ENCODE measurements around the gene CFAP46. TPM values are rescaled to one million over a fixed set of nuclear protein-coding genes. Genes with fewer than 3 reads are reported as not detected.

CFAP46 gene
- total and polyA plus RNA-seq, 2 of the 8 experiments (the other 6 are each of a cell fraction or from before 2014, with no cell fraction given) = 2.6 to 4.8 TPM

DNA sequence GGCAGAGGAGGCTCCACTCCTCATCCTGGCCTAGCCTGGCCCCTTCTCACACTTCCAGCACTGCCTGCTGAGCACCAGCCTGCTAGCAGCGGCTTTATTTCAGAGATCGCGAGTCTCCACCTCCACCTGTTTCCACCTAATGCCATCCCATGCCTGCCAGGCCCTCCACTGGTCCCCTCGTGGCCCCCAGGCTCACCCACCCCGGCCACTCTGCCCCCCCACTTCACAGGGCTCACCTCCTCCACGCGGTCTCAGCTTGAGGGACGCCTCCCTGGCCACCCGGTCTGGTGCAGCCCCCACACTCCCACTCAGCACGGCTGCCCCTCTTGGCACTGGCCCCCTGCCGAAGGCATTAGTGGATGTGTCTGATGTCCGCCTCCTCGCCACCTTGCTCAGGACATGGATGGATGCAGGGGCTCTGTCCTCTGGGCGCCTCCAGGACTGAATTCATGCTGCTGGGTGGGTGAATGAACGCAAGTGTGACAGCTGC lies 152.7 kb downstream of the CFAP46 start (continued):
- TF ChIP-seq, protein P1, sequence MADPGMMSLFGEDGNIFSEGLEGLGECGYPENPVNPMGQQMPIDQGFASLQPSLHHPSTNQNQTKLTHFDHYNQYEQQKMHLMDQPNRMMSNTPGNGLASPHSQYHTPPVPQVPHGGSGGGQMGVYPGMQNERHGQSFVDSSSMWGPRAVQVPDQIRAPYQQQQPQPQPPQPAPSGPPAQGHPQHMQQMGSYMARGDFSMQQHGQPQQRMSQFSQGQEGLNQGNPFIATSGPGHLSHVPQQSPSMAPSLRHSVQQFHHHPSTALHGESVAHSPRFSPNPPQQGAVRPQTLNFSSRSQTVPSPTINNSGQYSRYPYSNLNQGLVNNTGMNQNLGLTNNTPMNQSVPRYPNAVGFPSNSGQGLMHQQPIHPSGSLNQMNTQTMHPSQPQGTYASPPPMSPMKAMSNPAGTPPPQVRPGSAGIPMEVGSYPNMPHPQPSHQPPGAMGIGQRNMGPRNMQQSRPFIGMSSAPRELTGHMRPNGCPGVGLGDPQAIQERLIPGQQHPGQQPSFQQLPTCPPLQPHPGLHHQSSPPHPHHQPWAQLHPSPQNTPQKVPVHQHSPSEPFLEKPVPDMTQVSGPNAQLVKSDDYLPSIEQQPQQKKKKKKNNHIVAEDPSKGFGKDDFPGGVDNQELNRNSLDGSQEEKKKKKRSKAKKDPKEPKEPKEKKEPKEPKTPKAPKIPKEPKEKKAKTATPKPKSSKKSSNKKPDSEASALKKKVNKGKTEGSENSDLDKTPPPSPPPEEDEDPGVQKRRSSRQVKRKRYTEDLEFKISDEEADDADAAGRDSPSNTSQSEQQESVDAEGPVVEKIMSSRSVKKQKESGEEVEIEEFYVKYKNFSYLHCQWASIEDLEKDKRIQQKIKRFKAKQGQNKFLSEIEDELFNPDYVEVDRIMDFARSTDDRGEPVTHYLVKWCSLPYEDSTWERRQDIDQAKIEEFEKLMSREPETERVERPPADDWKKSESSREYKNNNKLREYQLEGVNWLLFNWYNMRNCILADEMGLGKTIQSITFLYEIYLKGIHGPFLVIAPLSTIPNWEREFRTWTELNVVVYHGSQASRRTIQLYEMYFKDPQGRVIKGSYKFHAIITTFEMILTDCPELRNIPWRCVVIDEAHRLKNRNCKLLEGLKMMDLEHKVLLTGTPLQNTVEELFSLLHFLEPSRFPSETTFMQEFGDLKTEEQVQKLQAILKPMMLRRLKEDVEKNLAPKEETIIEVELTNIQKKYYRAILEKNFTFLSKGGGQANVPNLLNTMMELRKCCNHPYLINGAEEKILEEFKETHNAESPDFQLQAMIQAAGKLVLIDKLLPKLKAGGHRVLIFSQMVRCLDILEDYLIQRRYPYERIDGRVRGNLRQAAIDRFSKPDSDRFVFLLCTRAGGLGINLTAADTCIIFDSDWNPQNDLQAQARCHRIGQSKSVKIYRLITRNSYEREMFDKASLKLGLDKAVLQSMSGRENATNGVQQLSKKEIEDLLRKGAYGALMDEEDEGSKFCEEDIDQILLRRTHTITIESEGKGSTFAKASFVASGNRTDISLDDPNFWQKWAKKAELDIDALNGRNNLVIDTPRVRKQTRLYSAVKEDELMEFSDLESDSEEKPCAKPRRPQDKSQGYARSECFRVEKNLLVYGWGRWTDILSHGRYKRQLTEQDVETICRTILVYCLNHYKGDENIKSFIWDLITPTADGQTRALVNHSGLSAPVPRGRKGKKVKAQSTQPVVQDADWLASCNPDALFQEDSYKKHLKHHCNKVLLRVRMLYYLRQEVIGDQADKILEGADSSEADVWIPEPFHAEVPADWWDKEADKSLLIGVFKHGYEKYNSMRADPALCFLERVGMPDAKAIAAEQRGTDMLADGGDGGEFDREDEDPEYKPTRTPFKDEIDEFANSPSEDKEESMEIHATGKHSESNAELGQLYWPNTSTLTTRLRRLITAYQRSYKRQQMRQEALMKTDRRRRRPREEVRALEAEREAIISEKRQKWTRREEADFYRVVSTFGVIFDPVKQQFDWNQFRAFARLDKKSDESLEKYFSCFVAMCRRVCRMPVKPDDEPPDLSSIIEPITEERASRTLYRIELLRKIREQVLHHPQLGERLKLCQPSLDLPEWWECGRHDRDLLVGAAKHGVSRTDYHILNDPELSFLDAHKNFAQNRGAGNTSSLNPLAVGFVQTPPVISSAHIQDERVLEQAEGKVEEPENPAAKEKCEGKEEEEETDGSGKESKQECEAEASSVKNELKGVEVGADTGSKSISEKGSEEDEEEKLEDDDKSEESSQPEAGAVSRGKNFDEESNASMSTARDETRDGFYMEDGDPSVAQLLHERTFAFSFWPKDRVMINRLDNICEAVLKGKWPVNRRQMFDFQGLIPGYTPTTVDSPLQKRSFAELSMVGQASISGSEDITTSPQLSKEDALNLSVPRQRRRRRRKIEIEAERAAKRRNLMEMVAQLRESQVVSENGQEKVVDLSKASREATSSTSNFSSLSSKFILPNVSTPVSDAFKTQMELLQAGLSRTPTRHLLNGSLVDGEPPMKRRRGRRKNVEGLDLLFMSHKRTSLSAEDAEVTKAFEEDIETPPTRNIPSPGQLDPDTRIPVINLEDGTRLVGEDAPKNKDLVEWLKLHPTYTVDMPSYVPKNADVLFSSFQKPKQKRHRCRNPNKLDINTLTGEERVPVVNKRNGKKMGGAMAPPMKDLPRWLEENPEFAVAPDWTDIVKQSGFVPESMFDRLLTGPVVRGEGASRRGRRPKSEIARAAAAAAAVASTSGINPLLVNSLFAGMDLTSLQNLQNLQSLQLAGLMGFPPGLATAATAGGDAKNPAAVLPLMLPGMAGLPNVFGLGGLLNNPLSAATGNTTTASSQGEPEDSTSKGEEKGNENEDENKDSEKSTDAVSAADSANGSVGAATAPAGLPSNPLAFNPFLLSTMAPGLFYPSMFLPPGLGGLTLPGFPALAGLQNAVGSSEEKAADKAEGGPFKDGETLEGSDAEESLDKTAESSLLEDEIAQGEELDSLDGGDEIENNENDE (IDR thresholded peaks at IDR 0.05; ENCODE audit: insufficient replicate concordance, low read length) = no peak
- TF ChIP-seq CHD1 (IDR thresholded peaks at IDR 0.05; ENCODE audit: low read depth, low read length) = no peak
